Lung (tissue), 12 donors: ENCODE measurements around the gene DZIP1L. TPM values are rescaled to one million over a fixed set of nuclear protein-coding genes. Genes with fewer than 3 reads are reported as not detected.

Experiments
- ATAC-seq: fragments of 200-7000 bp; cut with Tn5 transposase; one replicate; pipeline ENCODE4 v1.9.1; 2020; ENCODE audit warnings: moderate number of reproducible peaks; ENCODE audit not compliant: insufficient read depth, low FRiP score
- DNase-seq, 3 donors: peaks; one replicate each; pipeline ENCODE4 v3.0.0-alpha.2; 2013 to 2017
- H3K27ac ChIP-seq, 2 donors: one replicate each; pipeline ENCODE4 v1.5.1; 2013; ENCODE audit warnings: mild to moderate bottlenecking in 2 of 2, moderate library complexity in 2 of 2, control low read depth in 1 of 2, inconsistent platforms in 1 of 2, low read depth in 1 of 2, low read length in 1 of 2
- H3K27me3 ChIP-seq, 3 donors: one replicate each; pipeline ENCODE4 v1.5.1; 2013; ENCODE audit warnings: low read length in 2 of 3; ENCODE audit not compliant: control insufficient read depth in 3 of 3, insufficient read depth in 3 of 3
- H3K36me3 ChIP-seq, 4 donors: one replicate each; pipeline ENCODE4 v1.5.1; 2013; ENCODE audit warnings: low read length in 4 of 4, mild to moderate bottlenecking in 1 of 4, moderate library complexity in 1 of 4; ENCODE audit not compliant: control insufficient read depth in 4 of 4, insufficient read depth in 4 of 4
- H3K4me1 ChIP-seq, 5 donors: one replicate each; pipeline ENCODE4 v1.5.1; 2013; ENCODE audit warnings: low read length in 5 of 5, mild to moderate bottlenecking in 2 of 5, moderate library complexity in 1 of 5; ENCODE audit not compliant: control insufficient read depth in 5 of 5, insufficient read depth in 5 of 5
- H3K4me3 ChIP-seq: one replicate; pipeline ENCODE4 v1.5.1; 2013; ENCODE audit warnings: mild to moderate bottlenecking, control low read depth, moderate library complexity
- H3K9ac ChIP-seq, 2 donors: one replicate each; pipeline ENCODE4 v1.5.1; 2013; ENCODE audit warnings: low read length in 2 of 2, control low read depth in 1 of 2; ENCODE audit not compliant: insufficient read depth in 1 of 2
- H3K9me3 ChIP-seq, 4 donors: one replicate each; pipeline ENCODE4 v1.5.1; 2013; ENCODE audit warnings: low read length in 3 of 4, mild to moderate bottlenecking in 1 of 4, moderate library complexity in 1 of 4; ENCODE audit not compliant: control insufficient read depth in 4 of 4, insufficient read depth in 3 of 4
- CTCF ChIP-seq: IDR thresholded peaks from 2 replicates; pipeline ENCODE4 v1.5.1; 2012; ENCODE audit warnings: mild to moderate bottlenecking; ENCODE audit errors: control extremely low read depth, extremely low read depth
- WGBS, 2 donors: extraction: QIAGEN DNeasy Blood & Tissue Kit; methylation state at CpG; one replicate each; pipeline ENCODE4 v1.1.7; 2013; 5-methylcytosine and 5-hydroxymethylcytosine counted together
- polyA plus RNA-seq, 2 donors: library from polyadenylated mRNA; stranded (reverse); fragments of 200-250 nt; gene quantifications; one replicate each; pipeline ENCODE4 v1.2.1, GENCODE V29; 2013
- total RNA-seq, 2 donors: library from RNA; depleted of rRNA in 1 of 2; stranded (reverse); fragments of >200 nt in 1 of 2; gene quantifications; one replicate each; pipeline ENCODE4 v1.2.1, GENCODE V29; 2014 to 2021
- donor health status: control.
- donor health status: control.
- donor health status: Bipolar disorder and iron deficiency.
- donor health status: healthy.
- donor health status: DM: yes; HTN: yes; CAD: no.

DZIP1L gene
- total and polyA plus RNA-seq, 4 donors: 4.1 to 40.0 (median 17.1) TPM

GRCh38 chr3:138057384-138057783 lies 58.0 kb downstream of the DZIP1L start:
- Histone ChIP-seq H3K27ac (no peak overlapping the region), H3K9me3 (no peaks in the 10 kb centered on the region), H3K36me3 (peaks cover 0 to 9% (median under 1%) of the 10 kb centered on the region in 4 donors), H3K9ac (no peak overlapping the region), H3K4me3 (no peak overlapping the region), H3K27me3 (no peaks in the 10 kb centered on the region), H3K4me1 (no peaks in the 10 kb centered on the region)
- DNase-seq (no peak), ATAC-seq (no peak)
- TF ChIP-seq CTCF: no peak
- 95 to 97% methylated on average over 3 of the region's 3 CpGs for WGBS, 2 donors

- WGBS, 2 donors: 95 to 97% methylated on average over 1 of the region's 1 CpG
- DNase-seq (no peak), ATAC-seq (no peak)
- no peak overlapping the region for H3K27ac ChIP-seq
- peaks cover 0 to 1% (median 0%) of the 10 kb centered on the region in 5 donors for H3K4me1 ChIP-seq
- no peak for TF ChIP-seq CTCF
- no peak overlapping the region for H3K9ac ChIP-seq
- no peaks in the 10 kb centered on the region for H3K9me3 ChIP-seq
- H3K27me3 ChIP-seq: no peaks in the 10 kb centered on the region
- H3K4me3 ChIP-seq: no peak overlapping the region
- peaks cover 0 to 4% (median 0%) of the 10 kb centered on the region in 4 donors for H3K36me3 ChIP-seq
These were observed 61.4 kb downstream of the DZIP1L start for GRCh38 chr3:138054057-138054456.

- Histone ChIP-seq H3K36me3 (peaks cover 0 to 9% (median 0%) of the 10 kb centered on the region in 4 donors), H3K27ac (no peak overlapping the region), H3K27me3 (no peaks in the 10 kb centered on the region), H3K4me3 (no peak overlapping the region), H3K9me3 (no peaks in the 10 kb centered on the region), H3K9ac (no peak overlapping the region), H3K4me1 (peaks cover 0 to 1% (median 0%) of the 10 kb centered on the region in 5 donors)
- peak; percentile 22 to 58 (median 43) for DNase-seq
- peak; percentile 28 for TF ChIP-seq CTCF
- ATAC-seq: peak; percentile 47
- 45 to 50% methylated on average over 8 of the region's 8 CpGs for WGBS, 2 donors
These were observed 63.2 kb downstream of the DZIP1L start for GRCh38 chr3:138051947-138052802.
